HUDEP-2 (cell line): ENCODE results near the gene DNASE1L3.
"Not testable (repeated sequence)": the region's sequence is repeated elsewhere in the genome, so short reads cannot be mapped to it uniquely, and the experiment has no call there.

ENCODE experiments used
- DNase-seq, 76 experiments: peaks; one replicate each; lab custom pipeline; 2025; ENCODE audit not compliant: unreplicated experiment in 76 of 76; lab: John Stamatoyannopoulos, UW

DNASE1L3 gene

GRCh38 chr3:58202917-58203360, 7.8 kb downstream of the DNASE1L3 start:
- DNase-seq: no peak

- not testable (repeated sequence) for DNase-seq
Observed at GRCh38 chr3:58201451-58201850, 9.3 kb downstream of the DNASE1L3 start.

GRCh38 chr3:58200846-58201355, 9.9 kb downstream of the DNASE1L3 start:
- DNase-seq: no peak

GRCh38 chr3:58200121-58200709, 10.6 kb downstream of the DNASE1L3 start:
- DNase-seq: no peak

- no peak for DNase-seq
Observed at GRCh38 chr3:58198804-58199203, 12.0 kb downstream of the DNASE1L3 start.

- no peak for DNase-seq
Observed at GRCh38 chr3:58198362-58198761, 12.4 kb downstream of the DNASE1L3 start.

- DNase-seq: no peak
Observed at GRCh38 chr3:58197588-58197987, 13.2 kb downstream of the DNASE1L3 start.

GRCh38 chr3:58193682-58194407, 16.9 kb downstream of the DNASE1L3 start:
- DNase-seq: no peak

- no peak for DNase-seq
Observed at GRCh38 chr3:58192069-58192468, 18.7 kb downstream of the DNASE1L3 start.

GRCh38 chr3:58191361-58191991, 19.3 kb downstream of the DNASE1L3 start:
- DNase-seq: no peak

- no peak for DNase-seq
Observed at GRCh38 chr3:58190882-58191281, 19.9 kb downstream of the DNASE1L3 start.

GRCh38 chr3:58190291-58190690, 20.5 kb downstream of the DNASE1L3 start:
- no peak for DNase-seq

GRCh38 chr3:58189691-58190090, 21.1 kb downstream of the DNASE1L3 start:
- DNase-seq: no peak

- DNase-seq: no peak
Observed at GRCh38 chr3:58188921-58189451, 21.8 kb downstream of the DNASE1L3 start.

GRCh38 chr3:58188173-58188564, 22.6 kb downstream of the DNASE1L3 start:
- DNase-seq: no peak

- no peak for DNase-seq
Observed at GRCh38 chr3:58184982-58185360, 25.8 kb downstream of the DNASE1L3 start.

- DNase-seq: no peak
Observed at GRCh38 chr3:58184309-58184981, 26.3 kb downstream of the DNASE1L3 start.

GRCh38 chr3:58183891-58184290, 26.9 kb downstream of the DNASE1L3 start:
- no peak for DNase-seq

- no peak for DNase-seq
Observed at GRCh38 chr3:58183221-58183620, 27.6 kb downstream of the DNASE1L3 start.

- no peak for DNase-seq
Observed at GRCh38 chr3:58180940-58181587, 29.7 kb downstream of the DNASE1L3 start.
